ENCODE results near the gene PCSK1N.

DNA sequence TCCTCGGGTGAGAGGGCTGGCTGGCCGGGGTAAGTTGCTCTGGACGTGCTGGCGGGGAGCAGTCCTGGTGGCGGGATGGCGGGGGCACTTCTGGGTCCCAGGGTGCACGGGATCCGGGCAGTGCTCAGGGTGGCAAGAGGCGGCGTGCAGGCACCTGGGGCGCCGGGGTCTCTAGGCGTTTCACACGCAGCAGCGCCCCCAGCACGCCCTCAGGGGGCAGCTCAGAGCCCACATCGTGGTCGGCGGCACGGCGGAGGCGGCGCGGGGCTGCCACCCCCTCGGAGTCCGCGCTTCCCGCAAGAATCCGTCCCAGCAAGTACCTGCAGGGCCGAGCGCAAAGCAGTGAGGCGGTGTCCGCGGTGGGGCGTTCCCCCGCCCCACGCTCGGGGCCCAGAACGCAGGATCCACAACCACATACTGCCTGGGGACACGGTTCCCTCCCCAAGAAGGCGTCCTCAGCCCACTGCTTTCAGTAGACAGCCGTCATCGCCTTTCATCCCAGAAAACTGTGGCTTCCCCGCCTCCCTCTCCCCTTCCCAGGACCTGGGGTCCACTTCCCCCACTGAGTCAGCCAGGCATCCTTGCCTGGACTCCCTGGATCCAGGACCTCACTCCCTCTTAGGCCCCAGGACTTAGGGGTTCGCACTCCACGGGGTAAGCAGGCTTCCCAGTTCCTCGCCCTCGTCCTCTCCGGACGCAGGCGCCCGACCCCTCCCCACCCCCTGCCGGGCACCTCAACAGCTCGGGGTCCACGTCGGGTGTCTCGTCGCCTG, 4.1 kb downstream of the PCSK1N start:
- TF ChIP-seq, protein P1, sequence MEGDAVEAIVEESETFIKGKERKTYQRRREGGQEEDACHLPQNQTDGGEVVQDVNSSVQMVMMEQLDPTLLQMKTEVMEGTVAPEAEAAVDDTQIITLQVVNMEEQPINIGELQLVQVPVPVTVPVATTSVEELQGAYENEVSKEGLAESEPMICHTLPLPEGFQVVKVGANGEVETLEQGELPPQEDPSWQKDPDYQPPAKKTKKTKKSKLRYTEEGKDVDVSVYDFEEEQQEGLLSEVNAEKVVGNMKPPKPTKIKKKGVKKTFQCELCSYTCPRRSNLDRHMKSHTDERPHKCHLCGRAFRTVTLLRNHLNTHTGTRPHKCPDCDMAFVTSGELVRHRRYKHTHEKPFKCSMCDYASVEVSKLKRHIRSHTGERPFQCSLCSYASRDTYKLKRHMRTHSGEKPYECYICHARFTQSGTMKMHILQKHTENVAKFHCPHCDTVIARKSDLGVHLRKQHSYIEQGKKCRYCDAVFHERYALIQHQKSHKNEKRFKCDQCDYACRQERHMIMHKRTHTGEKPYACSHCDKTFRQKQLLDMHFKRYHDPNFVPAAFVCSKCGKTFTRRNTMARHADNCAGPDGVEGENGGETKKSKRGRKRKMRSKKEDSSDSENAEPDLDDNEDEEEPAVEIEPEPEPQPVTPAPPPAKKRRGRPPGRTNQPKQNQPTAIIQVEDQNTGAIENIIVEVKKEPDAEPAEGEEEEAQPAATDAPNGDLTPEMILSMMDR (IDR thresholded peaks at IDR 0.05), result no peak
- TF ChIP-seq POLR2A (IDR thresholded peaks at IDR 0.05), result no peak

Measured in right lobe of liver (tissue), 4 donors.